NB4 (cell line): Measurements from ENCODE around the gene CYBB.

Experiments
- DNase-seq: peaks from one replicate; pipeline ENCODE4 v3.0.0; 2010; ENCODE audit warnings: low read depth
- H3K4me3 ChIP-seq: one replicate; pipeline ENCODE4 v1.5.1; 2011; ENCODE audit warnings: mild to moderate bottlenecking, low read depth, low read length, moderate library complexity
- MYC ChIP-seq: IDR thresholded peaks from 2 replicates; pipeline ENCODE4 v1.6.1; 2011; ENCODE audit warnings: low read depth, low read length
- POLR2A ChIP-seq: IDR thresholded peaks from 2 replicates; pipeline ENCODE4 v1.6.1; 2011; ENCODE audit warnings: mild to moderate bottlenecking; ENCODE audit not compliant: insufficient read length; ENCODE audit errors: extremely low read depth
- TF ChIP-seq, protein P1 (sequence below): IDR thresholded peaks from one replicate; pipeline ENCODE4 v1.5.1; 2012; ENCODE audit warnings: low read depth, low read length
- TF ChIP-seq, protein P2 (sequence below): IDR thresholded peaks from 2 replicates; pipeline ENCODE4 v1.6.1; 2011; ENCODE audit warnings: low read depth, low read length

Gene CYBB

DNA sequence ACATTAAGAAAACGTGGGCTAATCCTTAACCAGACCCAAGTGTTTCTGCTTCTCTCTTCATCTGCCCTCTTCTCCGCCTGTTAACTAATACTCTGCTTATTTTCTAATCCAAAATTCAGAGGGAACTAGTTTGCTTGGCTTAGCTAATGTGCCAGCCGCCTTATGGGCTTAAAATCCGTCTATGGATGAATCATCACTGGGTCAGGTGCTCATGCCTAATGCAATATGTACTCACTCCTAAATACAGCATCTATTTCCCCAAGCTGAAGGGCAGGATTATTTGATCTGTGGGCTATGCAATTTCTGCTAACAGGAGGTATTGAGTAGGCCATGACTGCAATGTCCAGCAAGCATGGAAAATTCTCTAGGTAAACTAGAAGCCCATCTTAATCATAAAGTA, 55.1 kb downstream of the CYBB start:
- DNase-seq, result no peak
- H3K4me3 ChIP-seq, result no peak overlapping the region
- TF ChIP-seq MYC (no peak), POLR2A (no peak)
- TF ChIP-seq, protein P1, sequence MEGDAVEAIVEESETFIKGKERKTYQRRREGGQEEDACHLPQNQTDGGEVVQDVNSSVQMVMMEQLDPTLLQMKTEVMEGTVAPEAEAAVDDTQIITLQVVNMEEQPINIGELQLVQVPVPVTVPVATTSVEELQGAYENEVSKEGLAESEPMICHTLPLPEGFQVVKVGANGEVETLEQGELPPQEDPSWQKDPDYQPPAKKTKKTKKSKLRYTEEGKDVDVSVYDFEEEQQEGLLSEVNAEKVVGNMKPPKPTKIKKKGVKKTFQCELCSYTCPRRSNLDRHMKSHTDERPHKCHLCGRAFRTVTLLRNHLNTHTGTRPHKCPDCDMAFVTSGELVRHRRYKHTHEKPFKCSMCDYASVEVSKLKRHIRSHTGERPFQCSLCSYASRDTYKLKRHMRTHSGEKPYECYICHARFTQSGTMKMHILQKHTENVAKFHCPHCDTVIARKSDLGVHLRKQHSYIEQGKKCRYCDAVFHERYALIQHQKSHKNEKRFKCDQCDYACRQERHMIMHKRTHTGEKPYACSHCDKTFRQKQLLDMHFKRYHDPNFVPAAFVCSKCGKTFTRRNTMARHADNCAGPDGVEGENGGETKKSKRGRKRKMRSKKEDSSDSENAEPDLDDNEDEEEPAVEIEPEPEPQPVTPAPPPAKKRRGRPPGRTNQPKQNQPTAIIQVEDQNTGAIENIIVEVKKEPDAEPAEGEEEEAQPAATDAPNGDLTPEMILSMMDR, result no peak
- TF ChIP-seq, protein P2, sequence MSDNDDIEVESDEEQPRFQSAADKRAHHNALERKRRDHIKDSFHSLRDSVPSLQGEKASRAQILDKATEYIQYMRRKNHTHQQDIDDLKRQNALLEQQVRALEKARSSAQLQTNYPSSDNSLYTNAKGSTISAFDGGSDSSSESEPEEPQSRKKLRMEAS, result no peak

DNA sequence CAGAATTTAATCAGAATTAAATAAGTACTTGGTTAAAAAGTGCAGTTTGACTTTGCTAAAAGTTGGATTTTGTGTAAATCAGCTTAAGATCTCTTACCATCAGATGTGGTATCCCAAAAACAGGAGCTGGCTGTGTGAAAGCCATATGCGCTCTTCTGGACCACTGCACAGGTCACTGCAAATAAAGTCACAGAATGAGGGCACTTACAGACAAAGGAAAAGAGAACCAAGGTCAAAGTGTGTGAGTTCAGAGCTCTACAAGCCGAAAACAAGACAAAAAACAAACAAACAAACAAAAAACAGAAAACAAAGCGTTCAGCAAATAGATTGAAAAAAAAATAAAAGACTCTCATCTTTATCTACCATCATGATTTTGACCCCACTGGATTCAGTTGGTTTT, 61.1 kb downstream of the CYBB start:
- no peak overlapping the region for H3K4me3 ChIP-seq
- TF ChIP-seq, protein P2, result no peak
- TF ChIP-seq, protein P1, result no peak
- TF ChIP-seq MYC (no peak), POLR2A (no peak)
- no peak for DNase-seq

DNA sequence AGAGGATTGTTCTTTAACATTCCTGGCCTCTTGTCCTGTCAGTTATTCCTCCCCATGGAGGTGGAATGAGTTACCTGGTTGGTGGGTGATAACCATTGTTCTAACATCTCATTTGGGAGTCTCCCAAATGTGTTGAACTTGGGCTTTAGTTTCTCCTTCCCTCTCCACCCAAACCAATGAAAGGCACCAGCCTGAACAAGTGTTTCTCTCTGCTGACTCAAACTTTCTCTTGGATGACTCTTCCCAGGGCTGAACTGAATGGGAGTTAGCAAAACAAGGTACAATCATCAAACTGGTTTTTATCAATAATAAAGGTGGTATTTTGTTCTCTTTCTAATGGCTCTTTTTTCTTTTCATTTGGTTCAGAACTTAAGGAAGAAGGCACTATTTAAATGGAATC, 64.8 kb downstream of the CYBB start:
- TF ChIP-seq, protein P2, result no peak
- TF ChIP-seq, protein P1, result no peak
- no peak for TF ChIP-seq POLR2A
- no peak for DNase-seq
- no peak overlapping the region for H3K4me3 ChIP-seq

DNA sequence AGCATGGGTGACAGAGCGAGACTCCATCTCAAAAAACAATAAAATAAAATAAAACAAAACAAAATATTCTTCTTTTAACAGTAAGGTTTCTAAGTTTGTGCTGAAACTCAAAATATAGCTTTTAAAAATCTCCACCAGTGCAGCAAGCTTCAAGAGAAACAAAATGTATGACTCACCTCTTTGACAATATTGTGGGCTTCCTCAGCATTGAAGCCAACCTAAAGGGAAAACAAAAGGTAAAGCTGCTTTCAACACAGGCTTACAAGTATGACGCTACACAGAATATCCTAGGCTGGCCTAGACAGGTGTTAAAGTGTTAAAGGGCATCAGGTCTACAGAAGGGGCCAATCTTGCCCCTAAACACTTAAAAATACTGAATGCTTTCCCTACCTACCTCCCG, 66.3 kb downstream of the CYBB start:
- no peak overlapping the region for H3K4me3 ChIP-seq
- TF ChIP-seq, protein P1, result no peak
- no peak for TF ChIP-seq POLR2A
- TF ChIP-seq, protein P2, result no peak
- no peak for TF ChIP-seq MYC

DNA sequence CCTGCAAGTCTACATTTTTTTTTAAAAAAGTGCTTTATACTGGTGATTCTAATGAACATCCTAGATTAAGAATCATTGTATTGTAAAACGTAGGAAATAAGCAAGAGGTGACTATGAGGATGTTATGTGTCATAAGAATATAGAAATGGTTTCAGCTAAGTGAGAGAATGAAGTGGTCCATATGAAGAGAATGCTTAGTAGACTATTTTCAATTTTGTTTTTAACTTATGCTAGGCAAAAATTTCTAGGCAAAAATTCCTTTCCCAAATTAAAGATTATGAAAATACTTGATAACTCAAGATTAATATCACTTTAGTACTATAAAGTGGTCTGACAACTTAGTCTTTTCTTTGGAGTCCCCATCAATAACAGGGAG, 66.7 kb downstream of the CYBB start:
- DNase-seq, result no peak
- H3K4me3 ChIP-seq, result peak overlapping the region; percentile 65
- TF ChIP-seq, protein P2, result no peak
- no peak for TF ChIP-seq POLR2A
- TF ChIP-seq, protein P1, result no peak
- TF ChIP-seq MYC, result no peak

More for the DNA sequence above, 66.3 kb downstream of the CYBB start:
- DNase-seq, result peak; percentile 15
